ENCODE results near the gene IKZF3. TPM values are rescaled to one million over a fixed set of nuclear protein-coding genes. Genes with fewer than 3 reads are reported as not detected.

Gene IKZF3
- total RNA-seq, 2 donors from 2014 or later, result 0.55 to 1.7 TPM

- WGBS, result 64% methylated on average over 8 of the region's 8 CpGs
- DNase-seq (ENCODE audit: low spot score), result no peak
These were observed 18.9 kb downstream of the IKZF3 start for GRCh38 chr17:39845052-39845846.

GRCh38 chr17:39841134-39841683, 22.9 kb downstream of the IKZF3 start:
- intact Hi-C loops (cut with DNase I), result no loop called here
- no peak overlapping the region for H3K4me3 ChIP-seq
- no peaks in the 10 kb centered on the region for H3K4me1 ChIP-seq (replicated peaks)
- no peak overlapping the region for H3K27ac ChIP-seq
- 61% methylated on average over 2 of the region's 2 CpGs for WGBS
- TF ChIP-seq POLR2AphosphoS5 (IDR thresholded peaks at IDR 0.05) (no peak), POLR2A (IDR thresholded peaks at IDR 0.05) (no peak), CTCF (IDR thresholded peaks at IDR 0.05) (no peak)
- no peak for DNase-seq (ENCODE audit: low spot score)
- H3K27me3 ChIP-seq (replicated peaks; ENCODE audit: insufficient read depth), result no peaks in the 10 kb centered on the region
- H3K36me3 ChIP-seq, result no peaks in the 10 kb centered on the region
- H3K9me3 ChIP-seq, result no peaks in the 10 kb centered on the region

More at GRCh38 chr17:39845052-39845846, 18.9 kb downstream of the IKZF3 start:
- Histone ChIP-seq H3K27ac (no peak overlapping the region), H3K9me3 (no peaks in the 10 kb centered on the region), H3K36me3 (no peaks in the 10 kb centered on the region), H3K27me3 (replicated peaks; ENCODE audit: insufficient read depth) (no peaks in the 10 kb centered on the region), H3K4me3 (no peak overlapping the region), H3K4me1 (replicated peaks) (no peaks in the 10 kb centered on the region)
- intact Hi-C loops (cut with DNase I), result no loop called here
- TF ChIP-seq POLR2AphosphoS5 (IDR thresholded peaks at IDR 0.05), result no peak
- no peak for TF ChIP-seq POLR2A (IDR thresholded peaks at IDR 0.05)
- TF ChIP-seq CTCF (IDR thresholded peaks at IDR 0.05), result no peak

GRCh38 chr17:39838784-39839183, 25.3 kb downstream of the IKZF3 start:
- intact Hi-C loops (cut with DNase I), result no loop called here
- TF ChIP-seq CTCF (IDR thresholded peaks at IDR 0.05), result no peak
- no peak for TF ChIP-seq POLR2AphosphoS5 (IDR thresholded peaks at IDR 0.05)
- TF ChIP-seq POLR2A (IDR thresholded peaks at IDR 0.05), result no peak
- WGBS, result 92% methylated on average over 1 of the region's 1 CpG

GRCh38 chr17:39838057-39838456, 26.1 kb downstream of the IKZF3 start:
- intact Hi-C loops (cut with DNase I), result no loop called here
- Histone ChIP-seq H3K36me3 (no peaks in the 10 kb centered on the region), H3K4me1 (replicated peaks) (no peaks in the 10 kb centered on the region), H3K27me3 (replicated peaks; ENCODE audit: insufficient read depth) (no peaks in the 10 kb centered on the region), H3K27ac (no peak overlapping the region), H3K4me3 (no peak overlapping the region), H3K9me3 (no peaks in the 10 kb centered on the region)
- TF ChIP-seq POLR2AphosphoS5 (IDR thresholded peaks at IDR 0.05) (no peak), POLR2A (IDR thresholded peaks at IDR 0.05) (no peak), CTCF (IDR thresholded peaks at IDR 0.05) (no peak)
- WGBS, result 92% methylated on average over 1 of the region's 1 CpG
- no peak for DNase-seq (ENCODE audit: low spot score)

More at GRCh38 chr17:39838784-39839183, 25.3 kb downstream of the IKZF3 start:
- no peaks in the 10 kb centered on the region for H3K36me3 ChIP-seq
- H3K27me3 ChIP-seq (replicated peaks; ENCODE audit: insufficient read depth), result no peaks in the 10 kb centered on the region
- no peaks in the 10 kb centered on the region for H3K4me1 ChIP-seq (replicated peaks)
- no peak overlapping the region for H3K4me3 ChIP-seq
- H3K9me3 ChIP-seq, result no peaks in the 10 kb centered on the region
- DNase-seq (ENCODE audit: low spot score), result no peak
- no peak overlapping the region for H3K27ac ChIP-seq

GRCh38 chr17:39836117-39836516, 28.0 kb downstream of the IKZF3 start:
- H3K4me3 ChIP-seq, result no peak overlapping the region

More at GRCh38 chr17:39836117-39836516, 28.0 kb downstream of the IKZF3 start:
- Histone ChIP-seq H3K27ac (no peak overlapping the region), H3K27me3 (replicated peaks; ENCODE audit: insufficient read depth) (no peaks in the 10 kb centered on the region), H3K36me3 (no peaks in the 10 kb centered on the region), H3K9me3 (no peaks in the 10 kb centered on the region), H3K4me1 (replicated peaks) (no peaks in the 10 kb centered on the region)
- DNase-seq (ENCODE audit: low spot score), result no peak
- 89% methylated on average over 6 of the region's 6 CpGs for WGBS
- TF ChIP-seq POLR2AphosphoS5 (IDR thresholded peaks at IDR 0.05) (no peak), CTCF (IDR thresholded peaks at IDR 0.05) (no peak), POLR2A (IDR thresholded peaks at IDR 0.05) (no peak)
- intact Hi-C loops (cut with DNase I), result no loop called here
